IMR-90 (cell line): ENCODE measurements around the gene KCNH4. TPM values are rescaled to one million over a fixed set of nuclear protein-coding genes. Genes with fewer than 3 reads are reported as not detected.

Experiments
- ATAC-seq: fragments of 200-7000 bp; cut with Tn5 transposase; 2 replicates; pipeline ENCODE4 v1.9.1; 2020; ENCODE audit warnings: low read depth, mild to moderate bottlenecking, moderate library complexity
- BruUV-seq: library from RNA; stranded (reverse); fragments of 400-500 nt; replicated peaks from 2 replicates; lab custom pipeline; 2021; lab: Mats Ljungman, UMichigan
- CTCF ChIA-PET: fragments of 300-600 bp; formaldehyde crosslinking; extraction: SDS; loops from one replicate; lab custom pipeline; 2021; ENCODE audit warnings: antibody characterized with exemption; lab: Yijun Ruan, JAX
- POLR2A ChIA-PET: fragments of 300-600 bp; sonication (Branson Sonifier 250); formaldehyde crosslinking; loops from one replicate; lab custom pipeline; 2022; ENCODE audit warnings: antibody characterized with exemption; ENCODE audit not compliant: unreplicated experiment; lab: Charles Lee
- DNase-seq: peaks from one replicate; pipeline ENCODE4 v3.0.0; 2013
- H2AFZ ChIP-seq: replicated peaks from 2 replicates; pipeline ENCODE3; 2013; ENCODE audit warnings: low read length, mild to moderate bottlenecking; ENCODE audit not compliant: poor library complexity
- H2AK5ac ChIP-seq: 2 replicates; pipeline ENCODE4 v1.6.1; 2013; ENCODE audit warnings: low read depth, low read length, inconsistent platforms
- H2AK9ac ChIP-seq: replicated peaks from 2 replicates; pipeline ENCODE3; 2013; ENCODE audit warnings: mild to moderate bottlenecking, low read depth, low read length, moderate library complexity; ENCODE audit not compliant: poor library complexity
- H2BK120ac ChIP-seq: 2 replicates; pipeline ENCODE4 v1.6.1; 2013; ENCODE audit warnings: low read depth, low read length, inconsistent platforms
- H2BK15ac ChIP-seq: 3 replicates; pipeline ENCODE4 v1.6.1; 2013; ENCODE audit warnings: low read depth, low read length, inconsistent platforms
- H2BK20ac ChIP-seq: 2 replicates; pipeline ENCODE4 v1.6.1; 2013; ENCODE audit warnings: low read depth, mild to moderate bottlenecking, inconsistent platforms, low read length, moderate library complexity
- H2BK5ac ChIP-seq: 2 replicates; pipeline ENCODE4 v1.6.1; 2013; ENCODE audit warnings: mild to moderate bottlenecking, low read depth, low read length, inconsistent platforms; ENCODE audit not compliant: poor library complexity, severe bottlenecking
- H3K14ac ChIP-seq: replicated peaks from 2 replicates; pipeline ENCODE4 v1.6.1; 2013; ENCODE audit warnings: low read depth, low read length, inconsistent platforms
- H3K18ac ChIP-seq: 2 replicates; pipeline ENCODE4 v1.6.1; 2013; ENCODE audit warnings: low read depth, low read length, control low read depth
- H3K23ac ChIP-seq: 2 replicates; pipeline ENCODE4 v1.6.1; 2013; ENCODE audit warnings: low read depth, low read length, inconsistent platforms
- H3K27ac ChIP-seq: 2 replicates; pipeline ENCODE4 v1.5.1; 2013; ENCODE audit warnings: mild to moderate bottlenecking, control low read depth, low read length; ENCODE audit not compliant: insufficient read depth
- H3K27me3 ChIP-seq: 2 replicates; pipeline ENCODE4 v1.6.1; 2013; ENCODE audit warnings: low read length; ENCODE audit not compliant: control insufficient read depth, insufficient read depth
- H3K36me3 ChIP-seq: 2 replicates; pipeline ENCODE4 v1.6.1; 2013; ENCODE audit warnings: low read length, mixed read lengths; ENCODE audit not compliant: control insufficient read depth, insufficient read depth
- H3K4ac ChIP-seq: 2 replicates; pipeline ENCODE4 v1.6.1; 2013; ENCODE audit warnings: low read depth, low read length, inconsistent platforms
- H3K4me1 ChIP-seq: 2 replicates; pipeline ENCODE4 v1.6.1; 2013; ENCODE audit warnings: low read length, mixed read lengths; ENCODE audit not compliant: control insufficient read depth, insufficient read depth
- H3K4me2 ChIP-seq: 2 replicates; pipeline ENCODE4 v1.6.1; 2013; ENCODE audit warnings: low read depth, mild to moderate bottlenecking, control low read depth, low read length, moderate library complexity
- H3K4me3 ChIP-seq: 2 replicates; pipeline ENCODE4 v1.5.1; 2013; ENCODE audit warnings: low read depth, mild to moderate bottlenecking, control low read depth, low read length, moderate library complexity; ENCODE audit not compliant: insufficient read depth
- H3K56ac ChIP-seq: 2 replicates; pipeline ENCODE4 v1.6.1; 2013; ENCODE audit warnings: low read length, inconsistent platforms; ENCODE audit not compliant: insufficient read depth; ENCODE audit errors: extremely low read depth
- H3K79me1 ChIP-seq, 2 experiments: 2 replicates each; pipeline ENCODE4 v1.6.1; 2013; ENCODE audit warnings: low read length in 2 of 2, inconsistent platforms in 1 of 2, low read depth in 1 of 2
- H3K9ac ChIP-seq: 2 replicates; pipeline ENCODE4 v1.6.1; 2013; ENCODE audit warnings: low read depth, low read length, control low read depth
- H3K9me1 ChIP-seq: 2 replicates; pipeline ENCODE4 v1.6.1; 2013; ENCODE audit warnings: low read length, inconsistent platforms; ENCODE audit not compliant: insufficient read depth
- H3K9me3 ChIP-seq: 2 replicates; pipeline ENCODE4 v1.6.1; 2013; ENCODE audit warnings: low read length; ENCODE audit not compliant: control insufficient read depth, insufficient read depth
- H4K20me1 ChIP-seq: 2 replicates; pipeline ENCODE4 v1.6.1; 2013; ENCODE audit warnings: low read length, inconsistent platforms; ENCODE audit not compliant: insufficient read depth
- H4K5ac ChIP-seq: 2 replicates; pipeline ENCODE4 v1.6.1; 2013; ENCODE audit warnings: mild to moderate bottlenecking, low read depth, low read length, control low read depth
- H4K8ac ChIP-seq, 2 experiments: 2 replicates each; pipeline ENCODE4 v1.6.1; 2013; ENCODE audit warnings: low read depth in 2 of 2, low read length in 2 of 2, control low read depth in 1 of 2, inconsistent platforms in 1 of 2
- H4K91ac ChIP-seq: 2 replicates; pipeline ENCODE4 v1.6.1; 2013; ENCODE audit warnings: low read depth, low read length, inconsistent platforms; ENCODE audit not compliant: insufficient read depth
- BHLHE40 ChIP-seq: fragments of 150-350 bp; IDR thresholded peaks from 2 replicates; pipeline ENCODE4 v1.6.1; 2016; ENCODE audit warnings: mild to moderate bottlenecking, low read depth, low read length
- CHD1 ChIP-seq: IDR thresholded peaks from 2 replicates; pipeline ENCODE4 v1.6.1; 2012; ENCODE audit warnings: low read depth, low read length, improper control_type of control experiment
- FOS ChIP-seq: fragments of 150-350 bp; IDR thresholded peaks from 2 replicates; pipeline ENCODE4 v1.6.1; 2016; ENCODE audit warnings: low read depth, low read length
- MAFK ChIP-seq: IDR thresholded peaks from 2 replicates; pipeline ENCODE4 v1.6.1; 2012; ENCODE audit warnings: low read depth, low read length, improper control_type of control experiment
- MAZ ChIP-seq: IDR thresholded peaks from 2 replicates; pipeline ENCODE4 v1.6.1; 2012; ENCODE audit warnings: low read depth, mild to moderate bottlenecking, low read length, improper control_type of control experiment, moderate library complexity, borderline replicate concordance
- MXI1 ChIP-seq: IDR thresholded peaks from 2 replicates; pipeline ENCODE4 v1.6.1; 2012; ENCODE audit warnings: low read depth, mild to moderate bottlenecking, low read length, moderate library complexity, borderline replicate concordance
- POLR2A ChIP-seq: IDR thresholded peaks from 2 replicates; pipeline ENCODE4 v1.6.1; 2012; ENCODE audit warnings: mild to moderate bottlenecking, low read depth, low read length
- RAD21 ChIP-seq: IDR thresholded peaks from 2 replicates; pipeline ENCODE4 v1.6.1; 2012; ENCODE audit warnings: low read length, improper control_type of control experiment
- SMC3 ChIP-seq: fragments of 150-350 bp; IDR thresholded peaks from 2 replicates; pipeline ENCODE4 v1.6.1; 2016; ENCODE audit warnings: low read depth, mild to moderate bottlenecking, antibody characterized with exemption, low read length, moderate library complexity
- WGBS, 2 experiments: methylation state at CpG; one replicate each; pipeline versions ENCODE4 v1.1.5 to v1.1.7; 2013; ENCODE audit warnings: missing lambda C conversion rate in 2 of 2; ENCODE audit not compliant: insufficient read length in 1 of 2; ENCODE audit errors: extremely low coverage in 2 of 2; 5-methylcytosine and 5-hydroxymethylcytosine counted together
- dilution Hi-C: fragments of 300-500 bp; cut with HindIII; formaldehyde crosslinking; loops from one replicate; pipeline ENCODE4 v1.14.3; 2018; ENCODE audit warnings: low sequenced_read_pairs; ENCODE audit not compliant: unreplicated experiment
- in situ Hi-C: fragments of 300-500 bp; cut with MboI; formaldehyde crosslinking; loops from 3 replicates; pipeline ENCODE4 v1.14.3; 2019; ENCODE audit warnings: low sequenced_read_pairs, inconsistent platforms, mixed read lengths
- intact Hi-C: fragments of 100-400 bp; cut with micrococcal nuclease; formaldehyde crosslinking; loops from 2 replicates; pipeline ENCODE4 v1.10.0; 2022
- polyA plus RNA-seq, 3 experiments: library from polyadenylated mRNA; depleted of rRNA; stranded (reverse); fragments of >200 nt; gene quantifications; 2 replicates each; pipeline ENCODE4 v1.2.3, GENCODE V29; 2012; ENCODE audit warnings: low replicate concordance in 1 of 3
- total RNA-seq: library from RNA; depleted of rRNA; stranded (reverse); fragments of >200 nt; gene quantifications from 2 replicates; pipeline ENCODE4 v1.2.3, GENCODE V29; 2012
- TF ChIP-seq, protein P1 (sequence below): fragments of 150-350 bp; IDR thresholded peaks from 2 replicates; pipeline ENCODE4 v1.6.1; 2016; ENCODE audit warnings: low read depth, mild to moderate bottlenecking, low read length, moderate library complexity, borderline replicate concordance
- TF ChIP-seq, protein P2 (sequence below): fragments of 150-350 bp; IDR thresholded peaks from 2 replicates; pipeline ENCODE4 v1.6.1; 2017; ENCODE audit warnings: mild to moderate bottlenecking, antibody characterized with exemption, low read length, low read depth
- TF ChIP-seq, protein P3 (sequence below): conservative IDR thresholded peaks from 2 replicates; pipeline ENCODE4 v1.5.1; 2012; ENCODE audit warnings: mild to moderate bottlenecking, low read depth, low read length, improper control_type of control experiment

KCNH4 gene
- total and polyA plus RNA-seq, 2 of the 4 experiments (the other 2 are of a cell fraction): 0.03 TPM; not detected in 1

DNA sequence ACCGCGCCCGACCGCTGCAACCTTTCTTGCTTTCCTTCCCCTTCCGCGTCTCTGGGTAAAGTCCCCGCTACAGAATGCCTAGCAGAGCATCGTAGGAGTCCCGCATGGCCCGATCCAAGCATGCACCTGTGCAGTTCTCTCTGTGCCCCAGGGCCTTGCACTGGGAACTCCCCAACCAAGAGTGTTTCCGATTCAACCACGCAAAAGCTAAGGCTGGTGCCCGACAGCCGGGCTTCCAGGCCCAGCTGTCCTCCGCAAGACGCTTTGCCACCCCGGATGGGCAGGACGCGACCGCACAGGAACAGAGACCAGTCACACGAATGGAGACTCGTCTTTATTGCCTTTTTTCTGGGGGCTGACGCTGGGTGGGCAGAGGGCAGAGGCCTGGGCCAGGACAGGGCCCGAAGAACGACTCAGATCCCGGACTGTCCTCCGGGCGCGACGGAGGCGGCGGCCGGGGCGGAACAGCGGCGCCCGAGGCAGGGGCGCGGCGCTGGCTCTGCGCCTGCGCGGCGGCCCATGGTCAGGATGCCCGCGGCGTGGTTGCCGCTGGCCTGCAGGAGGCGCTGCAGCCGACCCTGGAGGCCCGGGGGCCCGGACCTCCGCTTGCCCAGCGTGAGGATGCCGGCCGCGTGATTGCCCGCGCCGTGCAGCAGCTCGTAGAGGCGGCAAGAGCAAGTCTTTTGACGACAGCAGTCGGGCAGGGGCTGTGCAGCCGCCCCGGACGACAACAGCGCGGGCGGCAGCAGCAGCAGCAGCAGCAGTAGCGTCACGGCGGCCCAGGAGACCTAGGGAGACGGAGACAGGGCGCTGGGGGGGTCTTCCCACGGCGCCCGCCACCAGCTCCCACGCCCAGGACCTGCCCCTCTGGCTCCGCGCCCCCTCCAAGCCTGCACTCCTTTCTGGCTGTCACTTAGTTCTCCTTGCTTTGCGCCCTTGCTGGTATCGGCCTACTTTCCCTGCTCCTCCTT is 3.1 kb upstream of the KCNH4 start:
- no TSS peak for BruUV-seq
- TF ChIP-seq, protein P1, sequence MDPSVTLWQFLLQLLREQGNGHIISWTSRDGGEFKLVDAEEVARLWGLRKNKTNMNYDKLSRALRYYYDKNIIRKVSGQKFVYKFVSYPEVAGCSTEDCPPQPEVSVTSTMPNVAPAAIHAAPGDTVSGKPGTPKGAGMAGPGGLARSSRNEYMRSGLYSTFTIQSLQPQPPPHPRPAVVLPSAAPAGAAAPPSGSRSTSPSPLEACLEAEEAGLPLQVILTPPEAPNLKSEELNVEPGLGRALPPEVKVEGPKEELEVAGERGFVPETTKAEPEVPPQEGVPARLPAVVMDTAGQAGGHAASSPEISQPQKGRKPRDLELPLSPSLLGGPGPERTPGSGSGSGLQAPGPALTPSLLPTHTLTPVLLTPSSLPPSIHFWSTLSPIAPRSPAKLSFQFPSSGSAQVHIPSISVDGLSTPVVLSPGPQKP: no peak
- TF ChIP-seq MXI1 (peak; percentile 61; the same call in 1 of the 2 replicates), SMC3 (peak; percentile 52), CHD1 (no peak), BHLHE40 (no peak), FOS (no peak), MAZ (peak; percentile 65; the same call in 1 of the 2 replicates), POLR2A (no peak), MAFK (no peak), RAD21 (peak; percentile 65)
- TF ChIP-seq, protein P2, sequence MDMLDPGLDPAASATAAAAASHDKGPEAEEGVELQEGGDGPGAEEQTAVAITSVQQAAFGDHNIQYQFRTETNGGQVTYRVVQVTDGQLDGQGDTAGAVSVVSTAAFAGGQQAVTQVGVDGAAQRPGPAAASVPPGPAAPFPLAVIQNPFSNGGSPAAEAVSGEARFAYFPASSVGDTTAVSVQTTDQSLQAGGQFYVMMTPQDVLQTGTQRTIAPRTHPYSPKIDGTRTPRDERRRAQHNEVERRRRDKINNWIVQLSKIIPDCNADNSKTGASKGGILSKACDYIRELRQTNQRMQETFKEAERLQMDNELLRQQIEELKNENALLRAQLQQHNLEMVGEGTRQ: no peak
- TF ChIP-seq, protein P3, sequence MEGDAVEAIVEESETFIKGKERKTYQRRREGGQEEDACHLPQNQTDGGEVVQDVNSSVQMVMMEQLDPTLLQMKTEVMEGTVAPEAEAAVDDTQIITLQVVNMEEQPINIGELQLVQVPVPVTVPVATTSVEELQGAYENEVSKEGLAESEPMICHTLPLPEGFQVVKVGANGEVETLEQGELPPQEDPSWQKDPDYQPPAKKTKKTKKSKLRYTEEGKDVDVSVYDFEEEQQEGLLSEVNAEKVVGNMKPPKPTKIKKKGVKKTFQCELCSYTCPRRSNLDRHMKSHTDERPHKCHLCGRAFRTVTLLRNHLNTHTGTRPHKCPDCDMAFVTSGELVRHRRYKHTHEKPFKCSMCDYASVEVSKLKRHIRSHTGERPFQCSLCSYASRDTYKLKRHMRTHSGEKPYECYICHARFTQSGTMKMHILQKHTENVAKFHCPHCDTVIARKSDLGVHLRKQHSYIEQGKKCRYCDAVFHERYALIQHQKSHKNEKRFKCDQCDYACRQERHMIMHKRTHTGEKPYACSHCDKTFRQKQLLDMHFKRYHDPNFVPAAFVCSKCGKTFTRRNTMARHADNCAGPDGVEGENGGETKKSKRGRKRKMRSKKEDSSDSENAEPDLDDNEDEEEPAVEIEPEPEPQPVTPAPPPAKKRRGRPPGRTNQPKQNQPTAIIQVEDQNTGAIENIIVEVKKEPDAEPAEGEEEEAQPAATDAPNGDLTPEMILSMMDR: peak; percentile 96

More for the DNA sequence above, 3.1 kb upstream of the KCNH4 start:
- Histone ChIP-seq H3K4me1 (peaks cover 9% of the 10 kb centered on the region), H3K56ac (peak overlapping the region; percentile 8; the same call in 1 of the 2 replicates), H3K14ac (peak overlapping the region; percentile 84), H3K27ac (peak overlapping the region; percentile 58), H4K91ac (no peak overlapping the region), H2AK9ac (peak overlapping the region; percentile 7), H3K79me1 (no peaks in the 10 kb centered on the region), H2BK20ac (no peak overlapping the region), H3K27me3 (peaks cover 28% of the 10 kb centered on the region), H3K9me3 (no peaks in the 10 kb centered on the region), H2BK120ac (peak overlapping the region; percentile 74; the same call in 1 of the 2 replicates), H3K36me3 (no peaks in the 10 kb centered on the region), H4K20me1 (0 out of 2 replicates have a peak, but pooled peaks cover 2% of the 10 kb centered on the region), H3K9ac (peak overlapping the region; percentile 77), H2BK5ac (peak overlapping the region; percentile 46), H3K4ac (peak overlapping the region; percentile 89), H2BK15ac (no peak overlapping the region), H3K18ac (peak overlapping the region; percentile 52; the same call in 1 of the 2 replicates), H3K23ac (0 out of 2 replicates have a peak overlapping the region, but pooled peaks have one; percentile 24), H4K5ac (peak overlapping the region; percentile 90), H2AFZ (peak overlapping the region; percentile 94), H4K8ac (peak overlapping the region; percentile 75 to 94; a peak in 3 of 4 replicates), H3K9me1 (0 out of 2 replicates have a peak, but pooled peaks cover 3% of the 10 kb centered on the region), H3K4me2 (peak overlapping the region; percentile 95), H3K4me3 (peak overlapping the region; percentile 71), H2AK5ac (peak overlapping the region; percentile 69)
- intact Hi-C loops: no loop called here
- 5% methylated on average over 63 of the region's 83 CpGs; no CpG with 5 or more reads in 1 of the 2 experiments for WGBS, 2 experiments
- DNase-seq (peak; percentile 63), ATAC-seq (peak; percentile 92)
- dilution Hi-C loops: no loop called here
- POLR2A ChIA-PET: no interaction called here
- in situ Hi-C loops: no loop called here
- CTCF ChIA-PET: interaction anchor here (1.0 kb wide), 2 partner anchors 10 to 12 kb away, joined by 3 read pairs; partner anchors contain the start of gene GHDC
